ENCODE results near the gene STXBP1.
"Not testable (repeated sequence)": the region's sequence is repeated elsewhere in the genome, so short reads cannot be mapped to it uniquely, and the experiment has no call there.

Gene STXBP1

GRCh38 chr9:127611899-127612790 lies at the start of gene STXBP1:
TSS of gene STXBP1 (plus strand) at chr9:127612277. CDS start at chr9:127612404, 127 bp downstream.
- no peak for DNase-seq

- DNase-seq = no peak
These were observed 49.7 kb upstream of the STXBP1 start for GRCh38 chr9:127562279-127562796.

GRCh38 chr9:127562841-127563401 lies 49.2 kb upstream of the STXBP1 start:
- no peak for DNase-seq

GRCh38 chr9:127563579-127563978 lies 48.5 kb upstream of the STXBP1 start:
- no peak for DNase-seq

- DNase-seq = no peak
These were observed 46.8 kb upstream of the STXBP1 start for GRCh38 chr9:127565231-127565630.

- no peak for DNase-seq
These were observed 45.6 kb upstream of the STXBP1 start for GRCh38 chr9:127566351-127567001.

GRCh38 chr9:127567035-127567729 lies 44.9 kb upstream of the STXBP1 start:
- no peak for DNase-seq

- DNase-seq = no peak
These were observed 44.1 kb upstream of the STXBP1 start for GRCh38 chr9:127567730-127568617.

- no peak for DNase-seq
These were observed 43.5 kb upstream of the STXBP1 start for GRCh38 chr9:127568618-127568970.

GRCh38 chr9:127568971-127569885 lies 42.8 kb upstream of the STXBP1 start:
- DNase-seq = peak; percentile 31

- DNase-seq = no peak
These were observed 42.1 kb upstream of the STXBP1 start for GRCh38 chr9:127569886-127570401.

GRCh38 chr9:127570533-127571111 lies 41.5 kb upstream of the STXBP1 start:
- DNase-seq = no peak

GRCh38 chr9:127571971-127572370 lies 40.1 kb upstream of the STXBP1 start:
- no peak for DNase-seq

- no peak for DNase-seq
These were observed 38.9 kb upstream of the STXBP1 start for GRCh38 chr9:127572961-127573721.

GRCh38 chr9:127574072-127574993 lies 37.7 kb upstream of the STXBP1 start:
- DNase-seq = no peak

GRCh38 chr9:127575875-127576778 lies 36.0 kb upstream of the STXBP1 start:
- DNase-seq = no peak

- DNase-seq = not testable (repeated sequence)
These were observed 34.9 kb upstream of the STXBP1 start for GRCh38 chr9:127577194-127577593.

Measured in NCI-H1048 (cell line).